Measurements from ENCODE around the gene MGAT1.
"Not testable (repeated sequence)": the region's sequence is repeated elsewhere in the genome, so short reads cannot be mapped to it uniquely, and the experiment has no call there.

Gene MGAT1

DNA sequence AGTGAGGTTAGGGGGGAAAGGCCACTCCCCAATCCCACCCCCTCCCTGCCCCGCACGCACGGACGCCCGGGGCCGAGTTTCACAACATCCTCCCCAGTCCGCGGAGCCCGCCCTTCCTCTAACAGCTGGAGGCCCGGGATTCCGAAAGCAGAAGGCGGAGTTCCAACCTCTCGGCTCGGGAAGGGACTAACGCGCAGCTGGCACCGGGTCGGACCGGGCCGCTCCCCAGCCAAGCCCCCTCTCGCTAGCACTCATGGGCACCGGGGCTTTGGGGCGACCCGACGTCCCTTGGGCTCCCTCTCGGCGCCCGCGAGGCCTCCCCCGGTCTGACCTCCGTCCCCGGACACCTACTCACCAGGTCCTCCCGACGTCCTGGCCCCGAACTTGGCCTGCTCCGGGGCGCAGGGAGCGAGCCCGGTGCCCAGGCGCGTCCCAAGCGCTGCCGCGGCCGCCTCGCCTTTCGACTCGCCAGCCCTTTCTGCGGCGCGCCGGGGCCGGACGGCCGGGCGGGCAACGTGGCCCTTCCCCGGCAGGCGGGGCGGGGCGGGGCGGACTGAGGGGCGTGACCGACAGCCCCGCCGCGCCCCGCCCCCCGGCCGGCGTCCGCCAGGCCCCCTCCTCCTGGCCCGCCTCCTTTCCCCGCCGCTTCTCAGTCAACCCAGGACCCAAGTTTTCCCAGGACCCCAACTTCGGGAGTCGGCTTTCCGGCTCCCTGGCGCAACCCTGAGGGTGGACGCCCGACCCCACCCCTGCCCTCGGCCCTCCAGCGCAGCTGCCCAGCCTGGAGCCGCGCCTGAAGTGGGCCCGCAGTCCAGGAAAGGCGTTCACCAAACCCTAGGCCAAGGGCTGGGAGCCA, at the start of gene MGAT1:
TSS of gene MGAT1 (minus strand) at position 482 of the 856 bp plus-strand sequence. CDS start 9,835 bp downstream, outside the sequence.
- peak; percentile 71 for DNase-seq (ENCODE audit: low read depth)

DNA sequence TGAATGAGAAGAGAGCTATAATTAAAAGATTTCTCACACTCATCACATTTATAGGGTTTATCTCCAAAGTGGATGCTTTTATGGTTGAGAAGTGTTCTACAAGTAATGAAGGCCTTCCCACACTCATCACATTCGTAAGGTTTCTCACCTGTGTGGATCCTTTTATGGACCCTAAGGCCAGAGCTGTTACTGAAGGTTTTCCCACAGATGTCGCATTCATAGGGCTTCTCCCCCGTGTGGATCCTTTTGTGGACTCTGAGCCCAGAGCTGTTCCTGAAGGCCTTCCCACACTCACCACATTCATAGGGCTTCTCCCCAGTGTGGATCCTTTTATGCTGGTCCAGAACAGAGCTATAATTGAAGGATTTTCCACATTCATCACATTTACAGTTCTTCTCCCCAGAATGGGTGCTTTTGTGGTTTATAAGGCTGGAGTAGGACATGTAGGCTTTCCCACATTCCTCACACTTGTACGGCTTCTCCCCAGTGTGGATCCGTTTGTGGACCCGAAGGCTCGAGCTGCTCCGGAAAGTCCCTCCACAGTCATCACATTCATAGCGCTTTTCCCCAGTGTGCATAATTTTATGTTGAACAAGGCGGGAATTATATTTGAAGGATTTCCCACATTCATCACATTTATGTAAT, 48.0 kb upstream of the MGAT1 start:
- no peak for DNase-seq (ENCODE audit: low read depth)

DNA sequence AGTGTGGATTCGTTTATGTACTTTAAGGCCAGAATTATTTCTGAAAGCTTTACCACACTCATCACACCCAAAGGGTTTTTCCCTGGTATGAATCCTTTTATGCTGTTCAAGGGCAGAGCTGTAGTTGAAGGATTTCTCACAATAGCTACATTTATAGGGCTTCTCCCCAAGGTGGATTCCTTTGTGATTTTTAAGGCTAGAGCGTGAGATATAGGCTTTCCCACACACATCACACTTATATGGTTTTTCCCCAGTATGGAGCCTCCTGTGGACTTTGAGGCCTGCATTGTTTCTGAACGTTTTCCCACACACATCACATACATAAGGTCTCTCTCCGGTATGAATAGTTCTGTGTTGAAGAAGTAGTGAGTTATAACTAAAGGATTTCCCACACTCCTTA, 47.2 kb upstream of the MGAT1 start:
- no peak for DNase-seq (ENCODE audit: low read depth)

DNA sequence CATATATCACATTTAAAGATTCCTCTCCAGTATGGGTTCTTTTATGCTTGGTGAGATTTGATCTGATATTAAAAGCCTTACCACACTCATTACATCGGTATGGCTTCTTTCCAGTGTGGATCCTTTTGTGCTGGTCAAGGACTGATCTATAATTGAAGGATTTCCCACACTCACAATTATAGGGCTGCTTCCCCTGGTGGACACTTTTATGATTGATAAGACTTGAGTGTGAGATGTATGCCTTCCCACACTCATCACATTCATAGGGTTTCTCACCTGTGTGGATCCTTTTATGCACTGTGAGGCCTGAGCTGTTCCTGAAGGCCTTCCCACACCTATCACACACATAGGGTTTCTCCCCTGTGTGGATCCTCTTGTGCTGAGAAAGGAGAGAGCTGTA, 46.3 kb upstream of the MGAT1 start:
- DNase-seq (ENCODE audit: low read depth) = no peak

DNA sequence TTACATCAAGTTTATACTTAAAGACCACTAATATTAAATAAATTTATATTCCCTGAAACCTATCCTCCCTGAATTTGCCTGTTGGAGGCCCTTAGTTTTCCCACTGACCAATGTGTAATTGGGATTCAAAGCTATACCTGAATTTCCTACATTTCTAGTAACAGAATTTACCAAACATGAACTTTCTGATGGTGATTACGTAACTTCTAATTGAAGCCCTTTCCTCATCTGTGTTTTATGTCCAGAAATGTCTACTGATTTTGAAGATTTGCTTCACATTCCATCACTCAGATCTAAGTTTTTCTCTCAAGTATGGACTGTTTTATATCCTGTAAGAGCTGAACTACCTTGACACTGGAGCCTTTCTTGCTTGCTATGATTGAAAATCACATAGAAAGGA, 45.7 kb upstream of the MGAT1 start:
- no peak for DNase-seq (ENCODE audit: low read depth)

DNA sequence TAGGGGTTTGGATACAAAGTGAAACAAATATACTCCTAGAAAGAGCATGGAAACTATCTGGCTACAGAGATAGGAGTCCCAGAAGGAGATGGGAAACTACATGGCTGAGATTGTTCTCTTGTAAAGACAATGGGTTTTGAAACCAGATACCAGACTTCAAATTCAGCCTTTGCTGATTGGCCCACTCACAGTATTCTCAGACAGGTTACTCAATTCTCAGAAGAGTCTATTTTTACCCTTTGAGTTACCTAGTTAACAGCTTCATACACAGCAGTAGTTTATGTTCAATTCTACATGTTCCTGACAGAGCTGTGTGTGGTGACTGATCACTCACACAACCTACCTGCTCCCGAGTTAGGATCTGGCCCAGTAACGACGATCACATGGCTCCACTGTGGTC, 44.4 kb upstream of the MGAT1 start:
- DNase-seq (ENCODE audit: low read depth) = no peak

DNA sequence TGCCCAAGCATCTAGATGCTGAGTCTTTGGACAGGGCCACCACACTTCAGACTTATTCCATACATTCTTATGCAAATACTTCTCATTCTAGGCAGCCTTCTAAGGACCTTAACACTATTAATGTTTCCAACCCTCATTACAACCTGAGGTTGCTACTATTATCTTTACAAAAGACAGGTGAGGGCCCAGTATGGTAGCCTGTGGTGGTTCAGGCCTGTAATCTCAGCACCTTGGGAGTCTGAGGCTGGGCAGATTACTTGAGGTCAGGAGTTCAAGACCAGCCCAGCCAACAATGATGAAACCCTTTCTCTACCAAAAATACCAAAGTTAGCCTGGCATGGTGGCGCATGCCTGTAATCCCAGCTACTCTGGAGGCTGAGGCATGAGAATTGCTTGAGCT, 42.3 kb upstream of the MGAT1 start:
- no peak for DNase-seq (ENCODE audit: low read depth)

DNA sequence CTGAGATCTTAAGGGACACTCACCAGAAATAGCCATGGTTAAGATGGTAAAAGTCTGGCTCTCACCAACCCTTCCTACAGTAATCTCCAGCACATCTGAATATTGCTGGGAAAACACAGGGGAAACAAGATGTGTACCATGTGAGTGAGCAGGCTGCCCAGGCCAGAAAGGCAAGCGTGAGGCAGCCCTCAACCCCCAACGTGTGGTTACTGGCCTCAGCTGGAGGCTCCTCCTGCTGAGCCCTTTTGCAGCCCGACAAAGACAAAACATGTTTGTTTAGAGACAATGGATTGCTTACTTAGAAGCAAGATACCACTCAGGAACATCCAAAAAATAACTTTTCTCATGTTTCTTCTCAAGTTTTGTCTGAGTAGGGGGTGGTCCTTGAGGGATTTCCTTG, 41.8 kb upstream of the MGAT1 start:
- no peak for DNase-seq (ENCODE audit: low read depth)

DNA sequence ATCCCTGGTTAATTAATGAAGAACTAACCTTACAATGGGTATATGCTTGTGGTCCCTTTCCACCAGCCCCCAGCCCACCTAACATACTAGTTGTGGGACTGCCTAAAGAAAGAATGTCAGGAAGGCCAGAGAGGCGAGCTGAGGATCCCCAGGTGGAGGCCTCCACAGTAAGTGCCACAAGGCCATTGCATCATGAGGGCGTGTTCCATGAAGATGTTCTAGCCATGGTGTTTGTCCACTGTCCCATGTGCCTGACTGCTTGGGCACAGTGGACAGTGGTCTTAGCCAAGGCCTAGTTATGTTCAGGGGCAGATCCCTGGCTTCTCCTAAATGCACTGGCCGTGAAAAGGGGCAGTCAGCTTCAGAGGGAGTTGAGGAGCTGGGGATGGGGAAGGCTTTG, 37.3 kb upstream of the MGAT1 start:
- no peak for DNase-seq (ENCODE audit: low read depth)

DNA sequence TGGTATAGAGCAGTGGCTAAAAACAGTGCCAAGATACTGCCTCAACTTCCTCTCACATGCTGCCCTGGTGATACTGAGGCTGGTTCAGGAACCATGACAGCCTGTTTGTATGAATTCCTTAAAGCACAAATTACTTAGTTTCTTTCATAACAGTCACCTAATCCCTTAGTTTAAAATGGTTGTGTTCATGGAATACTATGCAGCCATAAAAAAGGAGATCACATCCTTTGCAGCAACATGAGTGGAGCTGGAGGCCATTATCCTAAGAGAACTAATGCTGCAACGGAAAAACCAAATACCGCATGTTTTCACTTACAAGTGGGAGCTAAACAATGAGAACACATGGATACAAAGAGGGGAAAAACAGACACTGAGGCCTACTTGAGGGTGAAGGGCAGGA, 36.6 kb upstream of the MGAT1 start:
- DNase-seq (ENCODE audit: low read depth) = no peak

DNA sequence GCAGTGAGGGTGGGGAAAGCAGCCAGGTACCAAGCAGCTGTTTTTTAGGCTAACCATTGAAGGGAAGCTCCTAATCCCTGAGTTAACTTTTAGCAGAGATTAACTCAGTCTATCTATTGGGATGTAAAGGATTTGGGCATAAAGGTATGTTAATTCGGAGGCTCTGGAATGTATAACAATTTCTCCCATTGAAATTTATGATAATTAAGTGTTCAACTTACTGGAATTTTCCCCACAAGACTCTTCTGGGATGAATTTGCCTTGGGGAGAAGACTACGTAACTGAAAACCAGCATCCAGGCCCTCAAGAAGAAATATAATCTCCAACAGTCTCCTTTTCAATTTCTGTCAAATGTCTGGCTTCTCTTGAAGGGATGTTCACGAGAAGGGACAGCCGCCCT, 34.9 kb upstream of the MGAT1 start:
- no peak for DNase-seq (ENCODE audit: low read depth)

DNA sequence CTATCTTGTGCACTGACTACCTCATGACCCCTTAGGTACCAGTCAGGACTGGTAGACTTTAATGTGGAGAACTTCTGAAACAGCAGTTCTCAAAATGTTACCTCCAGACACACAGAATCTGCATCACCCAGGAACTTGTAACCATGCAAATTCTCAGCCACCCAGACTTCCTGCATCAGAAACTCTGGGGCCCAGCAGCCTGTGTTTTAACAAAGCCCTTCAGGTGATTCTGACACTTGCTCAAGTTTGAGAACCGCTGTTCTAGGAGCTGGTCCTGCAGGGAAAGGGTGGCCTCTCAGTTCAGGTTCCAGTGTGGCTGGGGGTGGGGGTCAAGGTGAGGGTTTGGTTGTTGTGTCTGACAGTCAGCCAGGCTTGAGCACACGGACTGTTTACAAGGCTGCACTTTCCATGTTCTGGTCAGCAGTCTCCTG, 30.0 kb upstream of the MGAT1 start:
- DNase-seq (ENCODE audit: low read depth) = no peak

DNA sequence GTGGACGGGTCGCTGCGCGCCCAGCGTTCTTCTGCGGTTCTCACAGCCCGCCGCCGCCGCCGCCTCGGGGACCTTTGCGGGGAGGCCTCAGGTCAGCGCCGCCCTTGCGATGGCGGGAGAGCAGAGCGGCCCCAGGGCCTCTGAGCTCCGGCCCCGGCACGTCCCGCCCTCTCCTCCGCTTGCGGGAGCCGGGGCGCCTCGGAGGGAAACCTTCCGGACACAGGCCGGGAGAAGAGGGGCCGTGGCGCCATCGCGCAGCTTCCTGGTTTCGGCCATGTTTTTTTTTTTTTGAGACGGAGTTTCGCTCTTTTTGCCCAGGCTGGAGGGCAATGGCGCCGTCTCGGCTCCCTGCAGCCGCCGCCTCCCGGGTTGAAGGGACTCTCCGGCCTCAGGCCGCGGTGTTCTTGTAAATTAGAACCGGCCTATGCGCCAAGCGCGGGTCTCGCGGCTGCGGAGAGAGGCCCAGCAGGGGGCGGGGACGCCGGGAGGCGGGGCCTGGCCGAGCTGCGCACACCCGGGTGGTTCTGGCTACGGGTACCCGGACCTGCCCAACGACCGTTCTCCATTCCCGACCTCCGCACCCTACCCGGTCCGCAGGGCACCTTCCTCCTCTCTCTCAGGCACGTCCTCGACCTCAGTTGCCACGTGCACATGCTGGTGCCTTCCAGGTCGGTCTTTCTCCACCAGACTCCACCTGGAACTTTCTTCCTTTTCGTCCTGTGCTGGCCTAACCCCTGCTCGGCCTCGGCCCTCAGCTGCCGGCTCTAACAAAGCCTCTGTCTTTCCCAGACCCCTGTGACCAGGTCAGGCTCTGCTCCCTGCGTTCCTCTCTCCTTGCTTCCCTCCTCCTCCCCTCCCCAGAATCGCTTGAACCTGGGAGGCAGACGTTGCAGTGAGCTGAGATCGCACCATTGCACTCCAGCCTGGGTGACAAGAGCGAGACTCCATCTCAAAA, 28.8 kb upstream of the MGAT1 start:
- peak; percentile 66 for DNase-seq (ENCODE audit: low read depth)

DNA sequence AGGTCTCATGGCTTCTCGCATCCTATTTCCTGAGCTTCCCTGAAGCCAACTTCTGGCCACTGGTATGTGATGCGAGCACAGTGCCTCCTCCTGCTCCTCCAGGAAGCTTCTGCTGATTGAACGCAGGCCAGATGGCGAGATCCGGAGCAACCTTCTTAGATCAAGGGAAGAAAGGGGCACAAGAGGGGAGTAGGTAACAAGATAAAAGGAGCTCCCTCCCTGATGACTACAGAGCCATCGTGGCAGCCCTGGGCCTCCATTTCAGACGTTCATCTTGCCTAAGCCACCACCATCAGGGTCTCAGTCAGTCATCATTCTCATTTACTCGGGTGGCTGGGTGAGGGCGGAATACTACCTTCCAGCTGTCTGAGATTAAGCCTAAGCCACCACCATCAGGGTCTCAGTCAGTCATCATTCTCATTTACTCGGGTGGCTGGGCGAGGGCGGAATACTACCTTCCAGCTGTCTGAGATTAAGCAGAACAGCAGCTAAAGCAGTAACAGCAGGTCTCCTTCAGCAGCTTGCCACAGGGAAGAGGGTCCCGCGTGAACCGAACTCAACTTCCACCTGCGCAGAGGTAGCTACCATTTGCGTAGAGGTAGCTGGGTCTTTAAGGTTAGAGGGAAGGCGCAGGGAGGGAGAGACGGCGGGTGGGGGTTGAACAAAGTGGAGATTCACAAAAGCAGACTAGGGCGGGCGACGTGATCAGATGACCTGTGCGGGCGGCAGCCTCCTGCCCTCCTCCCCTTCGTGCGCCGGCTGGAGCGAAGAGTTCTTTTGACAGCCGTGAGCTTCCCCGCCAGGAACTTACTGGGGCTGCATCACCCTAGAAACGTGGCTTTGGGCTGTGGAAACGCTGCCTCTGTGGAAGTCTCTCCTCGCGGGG, 27.9 kb upstream of the MGAT1 start:
- peak; percentile 52 for DNase-seq (ENCODE audit: low read depth)

DNA sequence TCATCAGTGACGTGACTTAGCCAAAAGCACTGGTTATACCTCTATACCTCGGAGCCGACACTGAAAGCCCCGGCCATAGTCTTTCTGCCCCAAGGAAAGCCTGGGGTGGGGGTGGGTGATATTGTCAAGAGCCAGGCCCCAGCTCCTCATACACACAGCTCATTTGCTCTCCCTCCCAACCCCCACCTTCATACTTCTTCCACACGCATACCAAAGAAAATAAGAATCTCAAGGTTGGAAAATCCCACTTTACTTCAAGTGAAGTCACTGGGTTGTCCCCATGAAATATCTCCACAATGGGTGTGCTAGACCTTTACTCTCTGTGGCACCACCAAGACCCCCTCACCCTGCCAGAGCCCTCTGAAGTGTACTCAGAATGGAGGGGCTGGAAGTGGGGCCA, 27.1 kb upstream of the MGAT1 start:
- DNase-seq (ENCODE audit: low read depth) = no peak

DNA sequence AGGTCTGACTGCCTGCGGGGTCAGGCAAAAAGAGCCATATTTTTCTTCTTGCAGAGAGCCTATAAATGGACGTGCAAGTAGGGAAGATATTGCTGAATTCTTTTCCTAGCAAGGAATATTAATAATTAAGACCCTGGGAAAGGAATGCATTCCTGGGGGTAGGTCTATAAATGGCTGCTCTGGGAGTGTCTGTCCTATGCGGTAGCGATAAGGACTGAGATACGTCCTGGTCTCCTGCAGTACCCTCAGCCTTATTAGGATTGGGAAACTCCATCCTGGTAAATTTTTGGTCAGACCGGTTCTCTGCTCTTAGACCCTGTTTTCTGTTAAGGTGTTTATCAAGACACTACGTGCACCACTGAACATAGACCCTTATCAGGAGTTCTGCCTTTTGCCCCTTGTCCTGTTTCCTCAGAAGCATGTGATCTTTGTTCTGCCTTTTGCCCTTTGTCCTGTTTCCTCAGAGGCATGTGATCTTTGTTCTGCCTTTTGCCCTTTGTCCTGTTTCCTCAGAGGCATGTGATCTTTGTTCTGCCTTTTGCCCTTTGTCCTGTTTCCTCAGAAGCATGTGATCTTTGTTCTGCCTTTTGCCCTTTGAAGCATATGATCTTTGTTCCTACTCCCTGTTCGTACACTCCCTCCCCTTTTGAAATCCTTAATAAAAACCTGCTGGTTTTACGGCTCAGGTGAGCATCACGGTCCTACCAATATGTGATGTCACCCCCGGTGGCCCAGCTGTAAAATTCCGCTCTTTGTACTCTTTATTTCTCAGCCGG, 26.3 kb upstream of the MGAT1 start:
- not testable (repeated sequence) for DNase-seq (ENCODE audit: low read depth)

DNA sequence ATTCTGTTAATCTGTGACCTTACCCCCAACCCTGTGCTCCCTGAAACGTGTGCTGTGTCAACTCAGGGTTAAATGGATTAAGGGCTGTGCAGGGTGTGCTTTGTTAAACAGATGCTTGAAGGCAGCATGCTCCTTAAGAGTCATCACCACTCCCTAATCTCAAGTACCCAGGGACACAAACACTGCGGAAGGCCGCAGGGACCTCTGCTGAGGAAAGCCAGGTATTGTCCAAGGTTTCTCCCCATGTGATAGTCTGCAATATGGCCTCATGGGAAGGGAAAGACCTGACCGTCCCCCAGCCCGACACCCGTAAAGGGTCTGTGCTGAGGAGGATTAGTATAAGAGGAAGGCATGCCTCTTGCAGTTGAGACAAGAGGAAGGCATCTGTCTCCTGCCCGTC, 24.8 kb upstream of the MGAT1 start:
- DNase-seq (ENCODE audit: low read depth) = not testable (repeated sequence)

DNA sequence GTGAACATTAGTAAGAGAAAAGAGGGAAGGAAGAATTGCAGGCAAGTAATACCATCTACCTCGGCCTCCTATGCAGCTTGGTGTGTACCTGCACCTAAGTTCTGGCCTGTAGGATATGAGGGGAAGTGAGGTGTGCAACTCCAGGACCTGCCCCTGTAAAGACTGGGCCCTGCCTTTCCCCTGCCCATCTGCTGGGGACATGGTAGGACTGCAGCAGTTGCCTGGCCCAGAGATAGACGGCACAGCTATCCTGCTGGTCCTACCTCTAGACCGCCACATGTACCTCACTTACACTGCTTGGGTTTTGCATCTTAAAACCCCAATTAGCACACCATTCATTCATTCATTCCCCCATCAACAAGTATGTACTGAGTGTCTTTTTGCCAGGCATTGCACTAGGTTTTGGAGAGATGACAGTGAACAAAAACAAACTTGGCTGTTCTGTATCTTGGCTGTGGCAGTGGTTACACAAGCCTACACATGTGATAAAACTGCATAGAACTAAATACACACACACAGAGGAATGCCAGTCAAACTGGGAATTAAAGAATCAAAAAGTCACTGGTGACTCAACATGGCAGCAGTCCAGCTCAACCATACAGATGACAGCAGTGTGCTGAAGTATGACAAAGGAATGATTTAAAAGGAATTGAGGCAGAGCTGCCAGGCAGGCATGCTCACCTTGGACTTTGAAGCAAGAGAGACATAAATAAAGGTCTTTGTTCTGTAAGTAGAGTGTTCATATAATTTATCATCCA, 23.3 kb upstream of the MGAT1 start:
- DNase-seq (ENCODE audit: low read depth) = no peak

DNA sequence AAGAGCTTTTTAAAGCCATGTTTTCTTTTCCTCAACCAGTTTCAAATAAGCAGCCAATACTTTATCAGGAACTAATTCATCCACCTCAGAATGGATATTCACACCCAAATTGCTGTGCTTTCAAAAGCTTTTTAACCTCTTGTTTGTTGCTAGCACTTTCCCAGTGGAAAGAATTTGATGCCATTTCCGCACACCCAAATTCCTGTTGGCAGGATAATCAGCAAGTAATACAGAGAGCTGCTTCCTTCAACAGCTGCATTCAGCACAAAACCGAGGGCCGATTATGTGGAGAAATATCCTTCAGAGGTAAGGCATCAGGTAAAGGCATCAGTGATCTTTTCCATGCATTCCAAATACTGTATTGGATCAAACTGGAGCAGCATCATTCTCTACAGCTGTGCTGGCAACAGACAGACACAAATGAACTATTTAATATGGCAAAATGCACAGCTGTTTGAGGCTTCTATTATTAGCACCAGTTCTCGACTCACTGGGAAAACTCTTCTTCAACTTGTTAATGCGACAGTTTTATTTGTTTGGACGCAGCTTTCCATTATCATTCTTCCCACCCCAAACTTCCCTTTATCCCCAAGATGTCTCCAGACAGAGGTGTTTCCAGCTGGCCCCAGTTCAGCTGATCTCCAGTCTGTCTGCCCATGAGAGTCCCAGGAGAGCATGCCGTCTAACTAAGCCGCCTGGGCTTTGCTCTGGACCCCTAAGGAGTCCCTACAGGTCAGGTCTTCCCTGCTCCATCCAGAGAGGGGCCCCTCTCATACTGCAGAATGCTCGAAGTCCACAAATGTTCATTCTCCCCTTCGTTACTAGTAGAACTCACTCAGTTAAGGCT, 22.2 kb upstream of the MGAT1 start:
- DNase-seq (ENCODE audit: low read depth) = no peak
